Colonic mucosa (tissue), 4 donors: ENCODE measurements around the gene NQO1. TPM values are rescaled to one million over a fixed set of nuclear protein-coding genes. Genes with fewer than 3 reads are reported as not detected.

ENCODE experiments used
- DNase-seq: peaks from one replicate; pipeline ENCODE4 v3.0.0-alpha.2; 2020
- H3K27ac ChIP-seq: fragments of 200-600 bp; one replicate; pipeline ENCODE4 v1.8.0; 2021
- H3K27me3 ChIP-seq: fragments of 200-600 bp; one replicate; pipeline ENCODE4 v1.8.0; 2021
- H3K36me3 ChIP-seq: fragments of 200-600 bp; one replicate; pipeline ENCODE4 v1.8.0; 2021
- H3K4me1 ChIP-seq: fragments of 200-600 bp; one replicate; pipeline ENCODE4 v1.8.0; 2021; ENCODE audit warnings: mild to moderate bottlenecking
- H3K4me3 ChIP-seq: fragments of 200-600 bp; one replicate; pipeline ENCODE4 v1.8.0; 2021
- H3K9ac ChIP-seq, 2 donors: one replicate each; pipeline ENCODE4 v1.7.0; 2013; ENCODE audit warnings: control low read depth in 2 of 2, low read depth in 2 of 2, low read length in 2 of 2
- H3K9me3 ChIP-seq: fragments of 200-600 bp; one replicate; pipeline ENCODE4 v1.8.0; 2021
- CTCF ChIP-seq: fragments of 200-600 bp; IDR thresholded peaks from one replicate; pipeline ENCODE4 v1.8.0; 2022; ENCODE audit warnings: antibody characterized with exemption, mild to moderate bottlenecking
- intact Hi-C: fragments of 100-400 bp; cut with DNase I; formaldehyde crosslinking; loops from one replicate; pipeline ENCODE4 v1.14.1; 2022
- total RNA-seq, 2 donors: library from RNA; stranded (reverse); fragmentation: NEBNext Ultra II Directional in 1 of 2; extraction: Animal tissue kit (Norgen Biotek cat#: 25700) in 1 of 2; gene quantifications; one replicate each; pipeline ENCODE4 v1.2.1, GENCODE V29; 2021
- donor health status: healthy.
- donor health status: DM: no; HTN: no; CAD: no.
- donor health status: DM: no; HTN: no; CAD: no.

The NQO1 gene
- total RNA-seq, 2 donors from 2014 or later, result 94.6 to 134 TPM

GRCh38 chr16:69699915-69700314 is 26.4 kb downstream of the NQO1 start:
- Histone ChIP-seq H3K27me3 (no peaks in the 10 kb centered on the region), H3K4me3 (no peak overlapping the region), H3K36me3 (peaks cover 10% of the 10 kb centered on the region), H3K27ac (no peak overlapping the region), H3K9ac (no peak overlapping the region), H3K9me3 (no peaks in the 10 kb centered on the region), H3K4me1 (no peaks in the 10 kb centered on the region)
- no peak for TF ChIP-seq CTCF
- intact Hi-C loops, result loop anchor here (10.0 kb wide), 1 partner anchor 55 kb away; no protein-coding TSS in a partner anchor
- no peak for DNase-seq

- Histone ChIP-seq H3K4me1 (no peaks in the 10 kb centered on the region), H3K36me3 (peaks cover 10% of the 10 kb centered on the region), H3K27me3 (no peaks in the 10 kb centered on the region), H3K9me3 (no peaks in the 10 kb centered on the region), H3K27ac (no peak overlapping the region), H3K4me3 (no peak overlapping the region), H3K9ac (no peak overlapping the region)
- intact Hi-C loops, result loop anchor here (10.0 kb wide), 1 partner anchor 54 kb away; no protein-coding TSS in a partner anchor
- no peak for TF ChIP-seq CTCF
- no peak for DNase-seq
Observed at GRCh38 chr16:69698404-69698803, 28.0 kb downstream of the NQO1 start.

- Histone ChIP-seq H3K36me3 (peaks cover 15% of the 10 kb centered on the region), H3K9me3 (no peaks in the 10 kb centered on the region), H3K4me3 (no peak overlapping the region), H3K27ac (no peak overlapping the region), H3K9ac (no peak overlapping the region), H3K4me1 (no peaks in the 10 kb centered on the region), H3K27me3 (no peaks in the 10 kb centered on the region)
- intact Hi-C loops, result loop anchor here (10.0 kb wide), 1 partner anchor 49 kb away; no protein-coding TSS in a partner anchor
- no peak for TF ChIP-seq CTCF
- no peak for DNase-seq
Observed at GRCh38 chr16:69693916-69694315, 32.4 kb downstream of the NQO1 start.

- no peak for DNase-seq
- no peak for TF ChIP-seq CTCF
- intact Hi-C loops, result loop anchor here (10.0 kb wide), 1 partner anchor 47 kb away; no protein-coding TSS in a partner anchor
- Histone ChIP-seq H3K4me1 (no peaks in the 10 kb centered on the region), H3K9ac (no peak overlapping the region), H3K27me3 (no peaks in the 10 kb centered on the region), H3K27ac (no peak overlapping the region), H3K4me3 (no peak overlapping the region), H3K9me3 (no peaks in the 10 kb centered on the region), H3K36me3 (peaks cover 15% of the 10 kb centered on the region)
Observed at GRCh38 chr16:69691980-69692911, 34.1 kb downstream of the NQO1 start.

- no peak overlapping the region for H3K27ac ChIP-seq
- intact Hi-C loops, result no loop called here
- H3K27me3 ChIP-seq, result no peaks in the 10 kb centered on the region
- no peak overlapping the region for H3K4me3 ChIP-seq
- no peak for DNase-seq
- TF ChIP-seq CTCF, result no peak
- peaks cover 6% of the 10 kb centered on the region for H3K36me3 ChIP-seq
- H3K9me3 ChIP-seq, result no peaks in the 10 kb centered on the region
- H3K4me1 ChIP-seq, result no peaks in the 10 kb centered on the region
- H3K9ac ChIP-seq, result no peak overlapping the region
Observed at GRCh38 chr16:69688589-69688988, 37.8 kb downstream of the NQO1 start.
